GM23338 (cell line): ENCODE measurements around the gene SNX22. TPM values are rescaled to one million over a fixed set of nuclear protein-coding genes. Genes with fewer than 3 reads are reported as not detected.

Source experiments
- ATAC-seq: fragments of 200-7000 bp; cut with Tn5 transposase; 3 replicates; pipeline ENCODE4 v1.9.1; 2020
- DNase-seq: peaks from one replicate; pipeline ENCODE4 v3.0.0-alpha.2; 2015; ENCODE audit warnings: low spot score
- H2AFZ ChIP-seq: fragments of 200-600 bp; sonication (generic); 2 replicates; pipeline ENCODE4 v1.8.0; 2016; ENCODE audit warnings: antibody characterized with exemption, mild to moderate bottlenecking, moderate library complexity
- H3F3A ChIP-seq: fragments of 200-600 bp; sonication (generic); replicated peaks from 2 replicates; pipeline ENCODE4 v1.8.0; 2017; ENCODE audit warnings: antibody characterized with exemption, mixed run types, low read depth
- H3K27ac ChIP-seq: fragments of 200-600 bp; sonication (generic); 2 replicates; pipeline ENCODE4 v1.6.1; 2016; ENCODE audit warnings: low read depth
- H3K27me3 ChIP-seq: fragments of 200-600 bp; sonication (generic); 2 replicates; pipeline ENCODE4 v1.8.0; 2016; ENCODE audit warnings: mild to moderate bottlenecking, mixed run types, moderate library complexity; ENCODE audit not compliant: insufficient read depth
- H3K36me3 ChIP-seq: fragments of 200-600 bp; sonication (generic); 2 replicates; pipeline ENCODE4 v1.8.0; 2016; ENCODE audit warnings: mild to moderate bottlenecking; ENCODE audit not compliant: insufficient read depth
- H3K4me1 ChIP-seq: fragments of 200-600 bp; sonication (generic); 2 replicates; pipeline ENCODE4 v1.8.0; 2016; ENCODE audit warnings: mild to moderate bottlenecking, moderate library complexity; ENCODE audit not compliant: insufficient read depth
- H3K4me2 ChIP-seq: fragments of 200-600 bp; sonication (generic); 2 replicates; pipeline ENCODE4 v1.7.1; 2017; ENCODE audit warnings: mixed run types
- H3K4me3 ChIP-seq: fragments of 200-600 bp; sonication (generic); 2 replicates; pipeline ENCODE4 v1.6.1; 2016; ENCODE audit warnings: mixed run types
- H3K79me2 ChIP-seq: fragments of 200-600 bp; sonication (generic); replicated peaks from 2 replicates; pipeline ENCODE4 v1.8.0; 2017; ENCODE audit warnings: mild to moderate bottlenecking; ENCODE audit not compliant: insufficient read depth
- H3K9me2 ChIP-seq: fragments of 200-600 bp; sonication (generic); 2 replicates; pipeline ENCODE4 v1.8.0; 2017; ENCODE audit not compliant: insufficient read depth
- H4K20me1 ChIP-seq: fragments of 200-600 bp; sonication (generic); replicated peaks from 2 replicates; pipeline ENCODE4 v1.8.0; 2017; ENCODE audit warnings: mild to moderate bottlenecking; ENCODE audit not compliant: insufficient read depth
- H3K27ac Mint-ChIP-seq: 2 replicates; pipeline ENCODE4 v1.8.0; 2020; ENCODE audit warnings: inconsistent platforms, mild to moderate bottlenecking, moderate library complexity, mixed read lengths
- H3K27me3 Mint-ChIP-seq: 3 replicates; pipeline ENCODE4 v1.8.0; 2022; ENCODE audit warnings: low read depth, mild to moderate bottlenecking, moderate library complexity, mixed read lengths, inconsistent platforms; ENCODE audit not compliant: insufficient read depth, poor library complexity
- H3K36me3 Mint-ChIP-seq: 3 replicates; pipeline ENCODE4 v1.8.0; 2021; ENCODE audit warnings: low read depth, mild to moderate bottlenecking, inconsistent platforms, moderate library complexity, mixed read lengths
- H3K4me1 Mint-ChIP-seq: 3 replicates; pipeline ENCODE4 v1.8.0; 2020; ENCODE audit warnings: mild to moderate bottlenecking, inconsistent platforms, mixed read lengths
- H3K4me3 Mint-ChIP-seq: 3 replicates; pipeline ENCODE4 v1.8.0; 2021; ENCODE audit warnings: moderate library complexity, mild to moderate bottlenecking, inconsistent platforms, mixed read lengths
- H3K9me3 Mint-ChIP-seq: 3 replicates; pipeline ENCODE4 v1.8.0; 2020; ENCODE audit warnings: moderate library complexity, mild to moderate bottlenecking, inconsistent platforms, mixed read lengths
- CTCF ChIP-seq, 2 experiments: fragments of 200-600 bp in 1 of 2; sonication (generic) in 1 of 2; conservative IDR thresholded peaks; 2 replicates each; pipeline versions ENCODE4 v1.5.1 to v1.6.1; 2016 to 2017; ENCODE audit warnings: antibody characterized with exemption in 2 of 2, low read depth in 2 of 2, mild to moderate bottlenecking in 2 of 2, moderate library complexity in 1 of 2
- ETS1 ChIP-seq: IDR thresholded peaks from 2 replicates; pipeline ENCODE4 v1.6.1; 2016; ENCODE audit warnings: antibody characterized with exemption
- REST ChIP-seq: IDR thresholded peaks from one replicate; pipeline ENCODE4 v1.6.1; 2018; ENCODE audit warnings: antibody characterized with exemption; ENCODE audit not compliant: unreplicated experiment
- ZNF331 ChIP-seq: fragments of 250-450 bp; sonication (Bioruptor Pico); IDR thresholded peaks from 2 replicates; pipeline ENCODE4 v1.5.0; 2020; ENCODE audit warnings: low read depth, mild to moderate bottlenecking, moderate library complexity
- ZNF462 ChIP-seq: fragments of 250-450 bp; sonication (Bioruptor Pico); IDR thresholded peaks from 2 replicates; pipeline ENCODE4 v1.5.0; 2020; ENCODE audit warnings: mild to moderate bottlenecking, moderate library complexity
- polyA plus RNA-seq: library from polyadenylated mRNA; unstranded; fragments of >200 nt; fragmentation: Nextera tagmentation; extraction: Ambion mirVana; gene quantifications from 2 replicates; pipeline ENCODE4 v1.2.1, GENCODE V29; 2016
- total RNA-seq: library from RNA; depleted of rRNA; stranded (reverse); fragments of >200 nt; shearing (Covaris generic); gene quantifications from 2 replicates; pipeline ENCODE4 v1.2.3, GENCODE V29; 2014

SNX22 gene
- total and polyA plus RNA-seq, 2 experiments from 2014 or later: 3.7 to 5.7 TPM

- peak; percentile 33 for DNase-seq
- peaks cover 25% of the 10 kb centered on the region for H3K4me1 ChIP-seq
- no peak for TF ChIP-seq REST
- TF ChIP-seq ZNF331: no peak
- no peak for TF ChIP-seq ETS1
- TF ChIP-seq ZNF462 (CRISPR knock-in tag): no peak
- no peak for TF ChIP-seq CTCF (conservative IDR thresholded peaks at IDR 0.05; ENCODE audit: low read depth in 2 of 2)
Observed at GRCh38 chr15:64163659-64164362, 12.3 kb downstream of the SNX22 start.

More at GRCh38 chr15:64163659-64164362, 12.3 kb downstream of the SNX22 start:
- no peaks in the 10 kb centered on the region for H3K27me3 ChIP-seq
- peaks cover 18% of the 10 kb centered on the region for H3K36me3 ChIP-seq
- H3K4me3 Mint-ChIP-seq: peak overlapping the region; percentile 70
- peaks cover 10% of the 10 kb centered on the region for H4K20me1 ChIP-seq
- peaks cover 2% of the 10 kb centered on the region for H3K27me3 Mint-ChIP-seq
- H3K36me3 Mint-ChIP-seq: peaks cover 25% of the 10 kb centered on the region
- peaks cover 21% of the 10 kb centered on the region for H3K79me2 ChIP-seq
- H3K27ac ChIP-seq: peak overlapping the region; percentile 81; the same call in 1 of the 2 replicates
- peak overlapping the region; percentile 94 for H2AFZ ChIP-seq
- peak overlapping the region; percentile 81 for H3K27ac Mint-ChIP-seq
- peak overlapping the region; percentile 80 for H3K4me2 ChIP-seq
- peaks cover 14% of the 10 kb centered on the region; the same call in 1 of the 2 replicates for H3F3A ChIP-seq
- no peaks in the 10 kb centered on the region for H3K9me3 Mint-ChIP-seq
- H3K4me3 ChIP-seq: peak overlapping the region; percentile 68
- H3K4me1 Mint-ChIP-seq: peaks cover 24% of the 10 kb centered on the region
- no peaks in the 10 kb centered on the region for H3K9me2 ChIP-seq
- ATAC-seq: peak; percentile 7
